ENCODE data around the gene NCKIPSD. TPM values are rescaled to one million over a fixed set of nuclear protein-coding genes. Genes with fewer than 3 reads are reported as not detected.

Gene NCKIPSD
- total RNA-seq, 1 donor from 2014 or later: 26.3 TPM

- TF ChIP-seq CTCF (IDR thresholded peaks at IDR 0.05): no peak
- Mint-ChIP-seq H3K36me3 (ENCODE audit: unreplicated experiment) (peaks cover 31% of the 10 kb centered on the region), H3K27me3 (ENCODE audit: unreplicated experiment) (no peaks in the 10 kb centered on the region), H3K4me3 (ENCODE audit: unreplicated experiment) (no peak overlapping the region), H3K27ac (ENCODE audit: unreplicated experiment) (peak overlapping the region; percentile 31), H3K9me3 (ENCODE audit: unreplicated experiment) (no peaks in the 10 kb centered on the region), H3K4me1 (ENCODE audit: unreplicated experiment) (peaks cover 27% of the 10 kb centered on the region)
- no peak for DNase-seq (ENCODE audit: extremely low spot score, unreplicated experiment)
Measured at GRCh38 chr3:48631516-48632448, 53.9 kb downstream of the NCKIPSD start.

GRCh38 chr3:48630833-48631232 is 54.9 kb downstream of the NCKIPSD start:
- Mint-ChIP-seq H3K36me3 (ENCODE audit: unreplicated experiment) (peaks cover 39% of the 10 kb centered on the region), H3K4me3 (ENCODE audit: unreplicated experiment) (no peak overlapping the region), H3K27ac (ENCODE audit: unreplicated experiment) (no peak overlapping the region), H3K9me3 (ENCODE audit: unreplicated experiment) (no peaks in the 10 kb centered on the region), H3K4me1 (ENCODE audit: unreplicated experiment) (peaks cover 18% of the 10 kb centered on the region), H3K27me3 (ENCODE audit: unreplicated experiment) (no peaks in the 10 kb centered on the region)
- no peak for TF ChIP-seq CTCF (IDR thresholded peaks at IDR 0.05)
- no peak for DNase-seq (ENCODE audit: extremely low spot score, unreplicated experiment)

- TF ChIP-seq CTCF (IDR thresholded peaks at IDR 0.05): no peak
- no peak overlapping the region for H3K27ac Mint-ChIP-seq (ENCODE audit: unreplicated experiment)
- no peak overlapping the region for H3K4me3 Mint-ChIP-seq (ENCODE audit: unreplicated experiment)
- DNase-seq (ENCODE audit: extremely low spot score, unreplicated experiment): no peak
- peaks cover 15% of the 10 kb centered on the region for H3K4me1 Mint-ChIP-seq (ENCODE audit: unreplicated experiment)
- H3K27me3 Mint-ChIP-seq (ENCODE audit: unreplicated experiment): no peaks in the 10 kb centered on the region
- peaks cover 43% of the 10 kb centered on the region for H3K36me3 Mint-ChIP-seq (ENCODE audit: unreplicated experiment)
- H3K9me3 Mint-ChIP-seq (ENCODE audit: unreplicated experiment): no peaks in the 10 kb centered on the region
Measured at GRCh38 chr3:48630407-48630806, 55.3 kb downstream of the NCKIPSD start.

DNA sequence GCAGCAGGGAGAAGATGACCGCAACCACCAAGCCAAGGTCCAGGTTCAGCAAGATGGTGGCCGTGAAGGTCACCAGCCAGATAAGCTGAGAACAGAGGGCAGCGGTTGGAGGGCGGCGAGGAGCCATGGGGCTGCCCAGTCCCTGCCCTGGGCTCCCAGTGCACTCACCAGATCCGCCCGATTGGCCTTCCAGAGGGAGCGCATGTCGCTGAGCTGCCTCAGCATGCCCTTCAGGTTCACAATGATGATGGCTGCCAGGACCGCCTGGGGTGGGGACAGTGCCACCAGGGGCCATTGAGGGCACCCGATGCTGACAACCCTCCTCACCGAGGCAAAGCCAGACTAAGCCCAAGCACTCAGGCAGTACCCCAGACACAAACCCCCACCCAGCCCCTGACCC is 55.8 kb downstream of the NCKIPSD start:
- DNase-seq (ENCODE audit: extremely low spot score, unreplicated experiment): no peak
- H3K27me3 Mint-ChIP-seq (ENCODE audit: unreplicated experiment): no peaks in the 10 kb centered on the region
- H3K9me3 Mint-ChIP-seq (ENCODE audit: unreplicated experiment): no peaks in the 10 kb centered on the region
- peaks cover 15% of the 10 kb centered on the region for H3K4me1 Mint-ChIP-seq (ENCODE audit: unreplicated experiment)
- TF ChIP-seq CTCF (IDR thresholded peaks at IDR 0.05): no peak
- no peak overlapping the region for H3K4me3 Mint-ChIP-seq (ENCODE audit: unreplicated experiment)
- H3K36me3 Mint-ChIP-seq (ENCODE audit: unreplicated experiment): peaks cover 46% of the 10 kb centered on the region
- H3K27ac Mint-ChIP-seq (ENCODE audit: unreplicated experiment): no peak overlapping the region

- Mint-ChIP-seq H3K27me3 (ENCODE audit: unreplicated experiment) (no peaks in the 10 kb centered on the region), H3K4me3 (ENCODE audit: unreplicated experiment) (no peak overlapping the region), H3K36me3 (ENCODE audit: unreplicated experiment) (peaks cover 52% of the 10 kb centered on the region), H3K27ac (ENCODE audit: unreplicated experiment) (no peak overlapping the region), H3K4me1 (ENCODE audit: unreplicated experiment) (peaks cover 3% of the 10 kb centered on the region), H3K9me3 (ENCODE audit: unreplicated experiment) (no peaks in the 10 kb centered on the region)
- no peak for DNase-seq (ENCODE audit: extremely low spot score, unreplicated experiment)
- no peak for TF ChIP-seq CTCF (IDR thresholded peaks at IDR 0.05)
Measured at GRCh38 chr3:48628277-48629017, 57.3 kb downstream of the NCKIPSD start.

Measured in osteocyte (in vitro differentiated cells).